H1 (cell line): Measurements from ENCODE around the gene TTC27. TPM values are rescaled to one million over a fixed set of nuclear protein-coding genes. Genes with fewer than 3 reads are reported as not detected.

ENCODE experiments used
- EGR1 ChIP-seq: IDR thresholded peaks from 2 replicates; pipeline ENCODE4 v1.6.1; 2011; ENCODE audit warnings: low read depth, low read length, borderline replicate concordance
- HDAC2 ChIP-seq, 2 experiments: fragments of 300-600 bp in 1 of 2; sonication (generic) in 1 of 2; IDR thresholded peaks; 2 replicates each; pipeline ENCODE4 v1.6.1; 2011 to 2012; ENCODE audit warnings: low read depth in 2 of 2, low read length in 2 of 2, mild to moderate bottlenecking in 2 of 2, moderate library complexity in 2 of 2, borderline replicate concordance in 1 of 2, inconsistent platforms in 1 of 2
- POLR2A ChIP-seq, 2 experiments: IDR thresholded peaks; 1 replicate in 1 of 2; 2 replicates in 1 of 2; pipeline ENCODE4 v1.6.1; 2011; ENCODE audit warnings: low read depth in 2 of 2, low read length in 2 of 2, mild to moderate bottlenecking in 2 of 2; ENCODE audit errors: control extremely low read depth in 1 of 2
- RAD21 ChIP-seq, 2 experiments: IDR thresholded peaks in 1 of 2; conservative IDR thresholded peaks in 1 of 2; 2 replicates each; pipeline ENCODE4 v1.6.1; 2011; ENCODE audit warnings: low read depth in 2 of 2, low read length in 2 of 2, improper control_type of control experiment in 1 of 2, inconsistent platforms in 1 of 2, mild to moderate bottlenecking in 1 of 2, moderate library complexity in 1 of 2
- RFX5 ChIP-seq: IDR thresholded peaks from 2 replicates; pipeline ENCODE4 v1.6.1; 2011; ENCODE audit warnings: low read depth, low read length, improper control_type of control experiment, borderline replicate concordance
- SAP30 ChIP-seq: fragments of 300-600 bp; sonication (generic); IDR thresholded peaks from 2 replicates; pipeline ENCODE4 v1.7.1; 2012; ENCODE audit warnings: low read length, moderate library complexity, mild to moderate bottlenecking, inconsistent platforms; ENCODE audit not compliant: insufficient read depth, insufficient replicate concordance
- SIRT6 ChIP-seq: IDR thresholded peaks from one replicate; pipeline ENCODE4 v1.7.1; 2012; ENCODE audit warnings: low read length, inconsistent platforms
- polyA plus RNA-seq, 7 experiments: library from polyadenylated mRNA; depleted of rRNA in 3 of 7; stranded (reverse) in 5 of 7; unstranded in 2 of 7; fragments of >200 nt in 5 of 7; fragments of 200-250 nt in 2 of 7; gene quantifications; 1 replicate in 5 of 7; 2 replicates in 1 of 7; 4 replicates in 1 of 7; pipeline versions ENCODE4 v1.2.1 to v1.2.3, GENCODE V29; 2011 to 2013; ENCODE audit warnings: missing spikeins in 2 of 7, mixed read lengths in 2 of 7
- total RNA-seq: library from RNA; stranded (reverse); fragmentation: NEBNext Ultra II Directional; extraction: Animal tissue kit (Norgen Biotek cat#: 25700); gene quantifications from 2 replicates; pipeline ENCODE4 v1.2.1, GENCODE V29; 2021
- TF ChIP-seq, protein P1 (sequence below): IDR thresholded peaks from 2 replicates; pipeline ENCODE4 v1.6.1; 2011; ENCODE audit warnings: low read depth, mild to moderate bottlenecking, low read length; ENCODE audit not compliant: insufficient read depth
- TF ChIP-seq, protein P2 (sequence below): IDR thresholded peaks from 2 replicates; pipeline ENCODE4 v1.6.1; 2012; ENCODE audit warnings: inconsistent platforms

TTC27 gene
- total and polyA plus RNA-seq, 2 of the 8 experiments (the other 6 are each of a cell fraction or from before 2014, with no cell fraction given) = 13.8 to 29.1 TPM

DNA sequence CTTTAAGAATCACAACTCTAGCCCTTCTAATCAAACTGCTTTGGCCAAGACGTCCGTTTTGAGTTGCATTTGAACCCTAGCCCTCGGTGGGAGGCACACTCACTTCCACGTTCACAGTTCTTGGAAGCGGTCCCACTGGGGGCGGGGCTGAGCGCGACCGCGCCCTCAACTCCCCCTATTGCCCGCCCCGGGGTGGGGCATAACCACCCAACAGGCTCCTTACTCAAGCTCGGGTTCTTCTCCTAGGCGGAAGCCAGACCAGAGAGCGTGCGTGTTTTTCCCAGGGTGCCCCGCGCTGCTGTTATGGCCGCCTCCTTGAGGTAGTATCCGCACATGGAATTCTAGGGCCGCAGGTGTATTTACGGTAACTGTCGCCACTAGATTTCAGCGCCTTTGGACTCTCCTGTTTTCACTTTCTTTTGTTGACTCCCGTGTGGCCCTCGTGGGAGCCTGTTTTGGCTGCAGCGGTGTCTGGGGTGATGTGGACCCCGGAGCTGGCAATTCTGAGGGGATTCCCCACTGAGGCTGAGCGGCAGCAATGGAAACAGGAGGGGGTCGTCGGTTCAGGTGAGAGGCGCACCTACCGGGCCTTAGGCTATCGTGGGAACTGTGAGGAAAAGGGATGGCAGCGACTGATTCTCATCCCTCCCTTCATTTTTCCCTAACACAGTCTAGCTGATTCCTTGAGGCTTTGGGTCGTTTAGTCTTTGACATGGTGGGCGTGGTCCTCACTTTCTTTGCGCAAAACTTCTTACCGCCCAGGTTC, at the start of gene TTC27 (continued):
- peak in 1 of 2 experiments; percentile 94; a peak in 2 of 4 replicates for TF ChIP-seq HDAC2 (IDR thresholded peaks at IDR 0.05; ENCODE audit: borderline replicate concordance in 1 of 2, low read depth in 2 of 2, low read length in 2 of 2)
- peak; percentile 67 to 72 for TF ChIP-seq POLR2A (IDR thresholded peaks at IDR 0.05; ENCODE audit: control extremely low read depth in 1 of 2, low read depth in 2 of 2, low read length in 2 of 2)
- TF ChIP-seq RAD21 (IDR thresholded peaks at IDR 0.05 in 1 of 2, conservative IDR thresholded peaks at IDR 0.05 in 1 of 2; ENCODE audit: low read depth in 2 of 2, low read length in 2 of 2) = no peak; a peak in 1 of 4 replicates
- peak; percentile 95 for TF ChIP-seq SAP30
- TF ChIP-seq EGR1 = no peak
- TF ChIP-seq, protein P1, sequence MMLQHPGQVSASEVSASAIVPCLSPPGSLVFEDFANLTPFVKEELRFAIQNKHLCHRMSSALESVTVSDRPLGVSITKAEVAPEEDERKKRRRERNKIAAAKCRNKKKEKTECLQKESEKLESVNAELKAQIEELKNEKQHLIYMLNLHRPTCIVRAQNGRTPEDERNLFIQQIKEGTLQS = no peak
- TF ChIP-seq RFX5 = no peak
- no peak for TF ChIP-seq SIRT6
- TF ChIP-seq, protein P2, sequence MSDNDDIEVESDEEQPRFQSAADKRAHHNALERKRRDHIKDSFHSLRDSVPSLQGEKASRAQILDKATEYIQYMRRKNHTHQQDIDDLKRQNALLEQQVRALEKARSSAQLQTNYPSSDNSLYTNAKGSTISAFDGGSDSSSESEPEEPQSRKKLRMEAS = peak; percentile 95
